K562 (cell line): ENCODE results near the gene TEX54. TPM values are rescaled to one million over a fixed set of nuclear protein-coding genes. Genes with fewer than 3 reads are reported as not detected.
A peak's percentile ranks its signal among the peaks of the same experiment; 100 is the strongest.

Experiments used
- CBFA2T3 ChIP-seq: fragments of 450-650 bp; IDR thresholded peaks from 2 replicates; pipeline ENCODE4 v1.6.1; 2017
- CHD1 ChIP-seq: fragments of 200-600 bp; sonication (generic); IDR thresholded peaks from one replicate; pipeline ENCODE4 v1.6.1; 2012; ENCODE audit warnings: mild to moderate bottlenecking, moderate library complexity, low read length, inconsistent platforms
- DIDO1 ChIP-seq: fragments of 450-650 bp; IDR thresholded peaks from 2 replicates; pipeline ENCODE4 v1.6.1; 2016; ENCODE audit warnings: low read depth, missing biosample characterization, missing genetic modification characterization
- DPF2 ChIP-seq: fragments of 450-650 bp; IDR thresholded peaks from 2 replicates; pipeline ENCODE4 v1.6.1; 2016
- EWSR1 ChIP-seq: fragments of 450-650 bp; IDR thresholded peaks from 2 replicates; pipeline ENCODE4 v1.6.1; 2018; ENCODE audit warnings: borderline replicate concordance, mild to moderate bottlenecking, low read depth, moderate library complexity; ENCODE audit not compliant: partially characterized antibody
- FOXJ2 ChIP-seq: fragments of 200-800 bp; sonication (Bioruptor generic); IDR thresholded peaks from 2 replicates; pipeline ENCODE4 v1.6.1; 2016; ENCODE audit warnings: missing genetic modification characterization, missing compliant biosample characterization
- HDAC3 ChIP-seq: fragments of 450-650 bp; IDR thresholded peaks from 2 replicates; pipeline ENCODE4 v1.6.1; 2018; ENCODE audit warnings: borderline replicate concordance, mild to moderate bottlenecking, moderate library complexity; ENCODE audit not compliant: partially characterized antibody
- HLTF ChIP-seq: fragments of 450-650 bp; IDR thresholded peaks from 2 replicates; pipeline ENCODE4 v1.6.1; 2016
- HMGN3 ChIP-seq: IDR thresholded peaks from 2 replicates; pipeline ENCODE4 v1.6.1; 2011; ENCODE audit warnings: borderline replicate concordance, low read depth, mild to moderate bottlenecking, mixed read lengths, low read length; ENCODE audit not compliant: insufficient read length; ENCODE audit errors: extremely low read depth
- HNRNPLL ChIP-seq: fragments of 200-400 bp; formaldehyde crosslinking; IDR thresholded peaks from 2 replicates; pipeline ENCODE4 v1.6.1; 2017; ENCODE audit warnings: low read length, low read depth, mild to moderate bottlenecking; ENCODE audit not compliant: poor library complexity, severe bottlenecking
- KAT8 ChIP-seq: fragments of 450-650 bp; IDR thresholded peaks from 2 replicates; pipeline ENCODE4 v1.6.1; 2016; ENCODE audit warnings: low read depth, mild to moderate bottlenecking
- MEF2D ChIP-seq: conservative IDR thresholded peaks from 2 replicates; pipeline ENCODE4 v1.6.1; 2016; ENCODE audit warnings: low read depth, missing genetic modification characterization, missing compliant biosample characterization
- POLR2AphosphoS5 ChIP-seq: IDR thresholded peaks from 2 replicates; pipeline ENCODE4 v1.6.1; 2011; ENCODE audit warnings: mild to moderate bottlenecking, low read depth, low read length, moderate library complexity; ENCODE audit not compliant: control insufficient read depth, insufficient read depth
- ZNF695 ChIP-seq: fragments of 450-650 bp; formaldehyde crosslinking; IDR thresholded peaks from 2 replicates; pipeline ENCODE4 v1.4.0; 2020; ENCODE audit warnings: mild to moderate bottlenecking, moderate library complexity
- polyA plus RNA-seq, 8 experiments: library from polyadenylated mRNA; depleted of rRNA in 4 of 8; stranded (reverse) in 5 of 8; unstranded in 3 of 8; fragments of >200 nt; fragmentation: Nextera tagmentation in 2 of 8; fragmentation: Illumina TruSeq in 1 of 8; extraction: Ambion mirVana in 2 of 8; extraction: Trizol in 1 of 8; gene quantifications; 2 replicates each; pipeline versions ENCODE4 v1.2.1 to v1.2.3, GENCODE V29; 2011 to 2014; ENCODE audit warnings: inconsistent platforms in 1 of 8, missing spikeins in 1 of 8
- total RNA-seq, 7 experiments: library from RNA; depleted of rRNA in 6 of 7; stranded (reverse); fragments of >200 nt in 6 of 7; fragmentation: Illumina TruSeq in 2 of 7; extraction: Trizol in 2 of 7; gene quantifications; 2 replicates each; pipeline versions ENCODE4 v1.2.1 to v1.2.3, GENCODE V29; 2011 to 2021; ENCODE audit warnings: low replicate concordance in 1 of 7
- TF ChIP-seq, protein P1 (sequence below): fragments of 200-800 bp; sonication (Bioruptor generic); IDR thresholded peaks from 2 replicates; pipeline ENCODE4 v1.6.1; 2016; ENCODE audit warnings: missing genetic modification characterization, missing compliant biosample characterization
- TF ChIP-seq, protein P2 (sequence below), 2 experiments: fragments of 450-650 bp; conservative IDR thresholded peaks; 2 replicates each; pipeline ENCODE4 v1.6.1; 2017; ENCODE audit warnings: mild to moderate bottlenecking in 2 of 2, moderate library complexity in 2 of 2
- TF ChIP-seq, protein P3 (sequence below): sonication (generic); formaldehyde crosslinking; IDR thresholded peaks from 2 replicates; pipeline ENCODE4 v1.8.0; 2023; ENCODE audit warnings: mild to moderate bottlenecking, missing genetic modification reagents

TEX54 gene
- total and polyA plus RNA-seq, 9 of the 15 experiments (the other 6 are each of a cell fraction or from before 2014, with no cell fraction given) = not detected

DNA sequence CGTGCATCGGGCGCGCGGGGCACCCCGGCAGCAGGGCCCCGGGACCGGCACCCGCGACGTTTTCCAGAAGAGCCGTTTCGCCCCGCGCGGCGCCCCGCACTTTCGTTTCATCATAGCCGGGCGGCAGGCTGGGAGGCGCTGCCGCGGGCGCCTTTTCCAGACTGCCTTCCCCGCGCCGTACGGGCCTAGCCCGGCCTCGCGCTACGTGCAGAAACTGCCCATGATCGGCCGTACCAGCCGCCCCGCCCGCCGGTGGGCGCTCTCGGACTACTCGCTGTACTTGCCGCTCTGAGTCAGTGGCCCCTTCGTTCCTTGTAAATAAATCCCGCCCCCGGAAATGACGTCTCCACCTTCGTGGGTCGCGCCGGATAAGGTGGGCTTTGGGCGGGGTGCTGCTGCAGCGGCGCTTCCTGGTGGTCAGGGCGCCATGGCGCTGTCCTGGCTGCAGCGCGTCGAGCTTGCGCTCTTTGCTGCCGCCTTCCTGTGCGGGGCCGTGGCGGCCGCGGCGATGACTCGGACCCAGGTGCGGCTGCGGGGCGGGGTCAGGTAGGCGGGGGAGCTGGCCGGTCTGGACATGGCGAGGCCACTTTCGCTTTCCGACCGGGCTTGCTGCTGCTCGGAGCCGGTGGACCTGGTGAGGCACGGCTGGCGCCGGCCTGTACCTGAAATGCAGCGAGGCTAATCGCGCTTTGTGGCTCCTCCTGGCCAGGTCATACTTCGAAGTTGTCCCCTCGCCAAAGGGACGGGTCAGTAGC lies 45.5 kb downstream of the TEX54 start, which contains the start of gene TMEM179B (continued):
- TF ChIP-seq POLR2AphosphoS5 (peak; percentile 88), KAT8 (no peak), HMGN3 (peak; percentile 91), DIDO1 (no peak), HNRNPLL (peak; percentile 16), HLTF (peak; percentile 72; the same call in 1 of the 2 replicates), EWSR1 (no peak), ZNF695 (peak; percentile 10; the same call in 1 of the 2 replicates), HDAC3 (no peak), DPF2 (no peak; the same call in 1 of the 2 replicates), MEF2D (no peak), CHD1 (peak; percentile 82), FOXJ2 (tag) (no peak), CBFA2T3 (no peak)
- TF ChIP-seq, protein P1, sequence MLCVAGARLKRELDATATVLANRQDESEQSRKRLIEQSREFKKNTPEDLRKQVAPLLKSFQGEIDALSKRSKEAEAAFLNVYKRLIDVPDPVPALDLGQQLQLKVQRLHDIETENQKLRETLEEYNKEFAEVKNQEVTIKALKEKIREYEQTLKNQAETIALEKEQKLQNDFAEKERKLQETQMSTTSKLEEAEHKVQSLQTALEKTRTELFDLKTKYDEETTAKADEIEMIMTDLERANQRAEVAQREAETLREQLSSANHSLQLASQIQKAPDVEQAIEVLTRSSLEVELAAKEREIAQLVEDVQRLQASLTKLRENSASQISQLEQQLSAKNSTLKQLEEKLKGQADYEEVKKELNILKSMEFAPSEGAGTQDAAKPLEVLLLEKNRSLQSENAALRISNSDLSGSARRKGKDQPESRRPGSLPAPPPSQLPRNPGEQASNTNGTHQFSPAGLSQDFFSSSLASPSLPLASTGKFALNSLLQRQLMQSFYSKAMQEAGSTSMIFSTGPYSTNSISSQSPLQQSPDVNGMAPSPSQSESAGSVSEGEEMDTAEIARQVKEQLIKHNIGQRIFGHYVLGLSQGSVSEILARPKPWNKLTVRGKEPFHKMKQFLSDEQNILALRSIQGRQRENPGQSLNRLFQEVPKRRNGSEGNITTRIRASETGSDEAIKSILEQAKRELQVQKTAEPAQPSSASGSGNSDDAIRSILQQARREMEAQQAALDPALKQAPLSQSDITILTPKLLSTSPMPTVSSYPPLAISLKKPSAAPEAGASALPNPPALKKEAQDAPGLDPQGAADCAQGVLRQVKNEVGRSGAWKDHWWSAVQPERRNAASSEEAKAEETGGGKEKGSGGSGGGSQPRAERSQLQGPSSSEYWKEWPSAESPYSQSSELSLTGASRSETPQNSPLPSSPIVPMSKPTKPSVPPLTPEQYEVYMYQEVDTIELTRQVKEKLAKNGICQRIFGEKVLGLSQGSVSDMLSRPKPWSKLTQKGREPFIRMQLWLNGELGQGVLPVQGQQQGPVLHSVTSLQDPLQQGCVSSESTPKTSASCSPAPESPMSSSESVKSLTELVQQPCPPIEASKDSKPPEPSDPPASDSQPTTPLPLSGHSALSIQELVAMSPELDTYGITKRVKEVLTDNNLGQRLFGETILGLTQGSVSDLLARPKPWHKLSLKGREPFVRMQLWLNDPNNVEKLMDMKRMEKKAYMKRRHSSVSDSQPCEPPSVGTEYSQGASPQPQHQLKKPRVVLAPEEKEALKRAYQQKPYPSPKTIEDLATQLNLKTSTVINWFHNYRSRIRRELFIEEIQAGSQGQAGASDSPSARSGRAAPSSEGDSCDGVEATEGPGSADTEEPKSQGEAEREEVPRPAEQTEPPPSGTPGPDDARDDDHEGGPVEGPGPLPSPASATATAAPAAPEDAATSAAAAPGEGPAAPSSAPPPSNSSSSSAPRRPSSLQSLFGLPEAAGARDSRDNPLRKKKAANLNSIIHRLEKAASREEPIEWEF (CRISPR knock-in tag) = no peak
- TF ChIP-seq, protein P2, sequence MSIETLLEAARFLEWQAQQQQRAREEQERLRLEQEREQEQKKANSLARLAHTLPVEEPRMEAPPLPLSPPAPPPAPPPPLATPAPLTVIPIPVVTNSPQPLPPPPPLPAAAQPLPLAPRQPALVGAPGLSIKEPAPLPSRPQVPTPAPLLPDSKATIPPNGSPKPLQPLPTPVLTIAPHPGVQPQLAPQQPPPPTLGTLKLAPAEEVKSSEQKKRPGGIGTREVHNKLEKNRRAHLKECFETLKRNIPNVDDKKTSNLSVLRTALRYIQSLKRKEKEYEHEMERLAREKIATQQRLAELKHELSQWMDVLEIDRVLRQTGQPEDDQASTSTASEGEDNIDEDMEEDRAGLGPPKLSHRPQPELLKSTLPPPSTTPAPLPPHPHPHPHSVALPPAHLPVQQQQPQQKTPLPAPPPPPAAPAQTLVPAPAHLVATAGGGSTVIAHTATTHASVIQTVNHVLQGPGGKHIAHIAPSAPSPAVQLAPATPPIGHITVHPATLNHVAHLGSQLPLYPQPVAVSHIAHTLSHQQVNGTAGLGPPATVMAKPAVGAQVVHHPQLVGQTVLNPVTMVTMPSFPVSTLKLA (conservative IDR thresholded peaks at IDR 0.05) = peak; percentile 81 to 91
- TF ChIP-seq, protein P3, sequence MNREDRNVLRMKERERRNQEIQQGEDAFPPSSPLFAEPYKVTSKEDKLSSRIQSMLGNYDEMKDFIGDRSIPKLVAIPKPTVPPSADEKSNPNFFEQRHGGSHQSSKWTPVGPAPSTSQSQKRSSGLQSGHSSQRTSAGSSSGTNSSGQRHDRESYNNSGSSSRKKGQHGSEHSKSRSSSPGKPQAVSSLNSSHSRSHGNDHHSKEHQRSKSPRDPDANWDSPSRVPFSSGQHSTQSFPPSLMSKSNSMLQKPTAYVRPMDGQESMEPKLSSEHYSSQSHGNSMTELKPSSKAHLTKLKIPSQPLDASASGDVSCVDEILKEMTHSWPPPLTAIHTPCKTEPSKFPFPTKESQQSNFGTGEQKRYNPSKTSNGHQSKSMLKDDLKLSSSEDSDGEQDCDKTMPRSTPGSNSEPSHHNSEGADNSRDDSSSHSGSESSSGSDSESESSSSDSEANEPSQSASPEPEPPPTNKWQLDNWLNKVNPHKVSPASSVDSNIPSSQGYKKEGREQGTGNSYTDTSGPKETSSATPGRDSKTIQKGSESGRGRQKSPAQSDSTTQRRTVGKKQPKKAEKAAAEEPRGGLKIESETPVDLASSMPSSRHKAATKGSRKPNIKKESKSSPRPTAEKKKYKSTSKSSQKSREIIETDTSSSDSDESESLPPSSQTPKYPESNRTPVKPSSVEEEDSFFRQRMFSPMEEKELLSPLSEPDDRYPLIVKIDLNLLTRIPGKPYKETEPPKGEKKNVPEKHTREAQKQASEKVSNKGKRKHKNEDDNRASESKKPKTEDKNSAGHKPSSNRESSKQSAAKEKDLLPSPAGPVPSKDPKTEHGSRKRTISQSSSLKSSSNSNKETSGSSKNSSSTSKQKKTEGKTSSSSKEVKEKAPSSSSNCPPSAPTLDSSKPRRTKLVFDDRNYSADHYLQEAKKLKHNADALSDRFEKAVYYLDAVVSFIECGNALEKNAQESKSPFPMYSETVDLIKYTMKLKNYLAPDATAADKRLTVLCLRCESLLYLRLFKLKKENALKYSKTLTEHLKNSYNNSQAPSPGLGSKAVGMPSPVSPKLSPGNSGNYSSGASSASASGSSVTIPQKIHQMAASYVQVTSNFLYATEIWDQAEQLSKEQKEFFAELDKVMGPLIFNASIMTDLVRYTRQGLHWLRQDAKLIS (CRISPR knock-in tag) = peak; percentile 96
